ENCODE results near the gene HS3ST2. TPM values are rescaled to one million over a fixed set of nuclear protein-coding genes. Genes with fewer than 3 reads are reported as not detected.
"Not testable (repeated sequence)": the region's sequence is repeated elsewhere in the genome, so short reads cannot be mapped to it uniquely, and the experiment has no call there.

The HS3ST2 gene
- polyA plus RNA-seq, 2 donors = 0.08 TPM

DNA sequence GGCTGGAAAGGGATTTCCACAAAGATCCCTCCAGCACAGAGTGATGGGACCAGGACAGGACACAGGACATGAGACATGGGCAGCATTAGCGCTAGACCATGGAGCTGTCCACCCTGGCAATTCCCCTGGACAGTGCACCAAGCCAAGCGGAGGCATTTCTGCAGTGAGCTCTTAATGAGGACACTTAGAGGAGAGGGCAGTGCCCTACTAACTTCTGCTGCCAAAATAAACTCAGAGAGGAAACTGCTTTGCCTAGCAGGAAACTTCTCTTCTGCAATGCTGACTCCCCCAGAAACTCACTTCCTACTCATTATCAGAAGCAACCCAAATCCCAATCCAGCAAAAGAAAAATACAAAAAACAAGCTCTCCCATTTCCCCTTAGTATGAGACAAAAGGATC, 119.2 kb downstream of the HS3ST2 start:
- no peaks in the 10 kb centered on the region for H3K27me3 ChIP-seq (ENCODE audit: control insufficient read depth in 1 of 2, insufficient read depth in 2 of 2, low read length in 2 of 2)
- WGBS, 2 donors = 39 to 42% methylated on average over 2 of the region's 2 CpGs
- H3K36me3 ChIP-seq (ENCODE audit: control insufficient read depth in 2 of 2, insufficient read depth in 2 of 2, low read length in 1 of 2) = no peaks in the 10 kb centered on the region
- H3K4me1 ChIP-seq (ENCODE audit: control insufficient read depth in 2 of 2, insufficient read depth in 2 of 2, low read length in 1 of 2) = peaks cover 0 to 3% of the 10 kb centered on the region in 2 donors
- no peak overlapping the region for H3K4me3 ChIP-seq (ENCODE audit: low read depth in 1 of 2, low read length in 2 of 2)
- no peaks in the 10 kb centered on the region for H3K9me3 ChIP-seq (ENCODE audit: control insufficient read depth in 2 of 2, insufficient read depth in 1 of 2, low read depth in 1 of 2, low read length in 1 of 2)
- H3K27ac ChIP-seq (ENCODE audit: low read depth in 2 of 2, low read length in 1 of 2) = no peak overlapping the region

DNA sequence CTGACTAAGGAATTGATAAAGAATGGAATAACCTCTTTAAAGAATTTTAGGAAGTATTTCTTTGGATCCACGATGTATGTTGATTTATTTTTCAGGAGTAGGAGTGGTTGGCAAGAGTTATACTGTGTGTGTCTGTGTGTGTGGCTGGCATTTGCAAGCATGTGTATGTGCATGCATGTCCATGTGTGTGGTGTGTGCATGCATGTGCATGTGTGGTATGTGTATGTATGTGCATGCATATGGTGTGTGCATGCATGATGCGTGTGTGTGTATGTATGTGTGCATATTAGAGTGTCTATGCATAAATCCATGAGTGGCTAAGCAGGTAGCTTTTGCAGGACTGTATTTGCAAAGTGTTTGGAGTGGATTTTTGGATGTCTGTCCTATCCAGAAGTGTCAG, 120.8 kb downstream of the HS3ST2 start:
- H3K4me3 ChIP-seq (ENCODE audit: low read depth in 1 of 2, low read length in 2 of 2) = no peak overlapping the region
- no peaks in the 10 kb centered on the region for H3K27me3 ChIP-seq (ENCODE audit: control insufficient read depth in 1 of 2, insufficient read depth in 2 of 2, low read length in 2 of 2)
- H3K4me1 ChIP-seq (ENCODE audit: control insufficient read depth in 2 of 2, insufficient read depth in 2 of 2, low read length in 1 of 2) = peaks cover 0 to 3% of the 10 kb centered on the region in 2 donors
- H3K36me3 ChIP-seq (ENCODE audit: control insufficient read depth in 2 of 2, insufficient read depth in 2 of 2, low read length in 1 of 2) = no peaks in the 10 kb centered on the region
- 78 to 80% methylated on average over 2 of the region's 2 CpGs for WGBS, 2 donors
- no peaks in the 10 kb centered on the region for H3K9me3 ChIP-seq (ENCODE audit: control insufficient read depth in 2 of 2, insufficient read depth in 1 of 2, low read depth in 1 of 2, low read length in 1 of 2)
- H3K27ac ChIP-seq (ENCODE audit: low read depth in 2 of 2, low read length in 1 of 2) = no peak overlapping the region

DNA sequence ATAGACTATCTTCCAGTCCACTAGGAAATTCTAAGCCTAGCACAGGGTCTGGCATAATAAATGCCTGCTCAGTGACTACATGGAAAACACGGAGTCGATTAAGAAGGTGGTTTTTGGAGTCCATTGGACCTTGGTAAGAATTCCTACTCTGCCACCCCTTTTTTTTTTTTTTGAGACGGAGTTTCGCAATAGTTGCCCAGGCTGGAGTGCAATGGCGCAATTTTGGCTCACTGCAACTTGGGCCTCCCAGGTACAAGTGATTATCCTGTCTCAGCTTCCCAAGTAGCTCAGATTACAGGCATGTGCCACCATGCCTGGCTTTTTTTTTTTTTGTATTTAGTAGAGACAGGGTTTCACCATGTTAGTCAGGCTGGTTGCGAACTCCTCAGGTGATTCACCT, 123.2 kb downstream of the HS3ST2 start:
- Histone ChIP-seq H3K27me3 (ENCODE audit: control insufficient read depth in 1 of 2, insufficient read depth in 2 of 2, low read length in 2 of 2) (no peaks in the 10 kb centered on the region), H3K4me1 (ENCODE audit: control insufficient read depth in 2 of 2, insufficient read depth in 2 of 2, low read length in 1 of 2) (peaks cover 0 to 3% of the 10 kb centered on the region in 2 donors), H3K27ac (ENCODE audit: low read depth in 2 of 2, low read length in 1 of 2) (no peak overlapping the region), H3K4me3 (ENCODE audit: low read depth in 1 of 2, low read length in 2 of 2) (no peak overlapping the region), H3K9me3 (ENCODE audit: control insufficient read depth in 2 of 2, insufficient read depth in 1 of 2, low read depth in 1 of 2, low read length in 1 of 2) (no peaks in the 10 kb centered on the region), H3K36me3 (ENCODE audit: control insufficient read depth in 2 of 2, insufficient read depth in 2 of 2, low read length in 1 of 2) (no peaks in the 10 kb centered on the region)
- 71 to 73% methylated on average over 6 of the region's 6 CpGs for WGBS, 2 donors

DNA sequence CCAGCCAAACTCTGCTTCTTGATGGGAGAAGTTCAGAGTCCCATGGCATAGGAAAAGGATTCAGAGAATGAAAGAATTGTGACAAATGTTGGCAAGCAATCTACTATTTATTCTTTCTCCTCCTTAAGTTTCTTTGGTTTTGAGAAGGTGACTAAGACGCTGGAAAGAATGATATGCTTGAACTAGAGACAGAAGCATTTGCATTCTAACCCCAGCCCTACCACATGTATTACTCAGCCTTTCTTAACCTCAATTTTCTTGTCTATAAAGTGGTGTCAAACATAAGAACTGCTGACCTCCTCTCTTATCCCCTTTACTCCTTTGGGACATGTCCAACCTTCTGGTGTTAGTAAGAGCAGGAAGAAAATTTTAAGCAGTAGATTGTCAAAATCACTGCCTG, 124.7 kb downstream of the HS3ST2 start:
- no peaks in the 10 kb centered on the region for H3K4me1 ChIP-seq (ENCODE audit: control insufficient read depth in 2 of 2, insufficient read depth in 2 of 2, low read length in 1 of 2)
- 48 to 70% methylated on average over 1 of the region's 1 CpG for WGBS, 2 donors
- no peaks in the 10 kb centered on the region for H3K36me3 ChIP-seq (ENCODE audit: control insufficient read depth in 2 of 2, insufficient read depth in 2 of 2, low read length in 1 of 2)

DNA sequence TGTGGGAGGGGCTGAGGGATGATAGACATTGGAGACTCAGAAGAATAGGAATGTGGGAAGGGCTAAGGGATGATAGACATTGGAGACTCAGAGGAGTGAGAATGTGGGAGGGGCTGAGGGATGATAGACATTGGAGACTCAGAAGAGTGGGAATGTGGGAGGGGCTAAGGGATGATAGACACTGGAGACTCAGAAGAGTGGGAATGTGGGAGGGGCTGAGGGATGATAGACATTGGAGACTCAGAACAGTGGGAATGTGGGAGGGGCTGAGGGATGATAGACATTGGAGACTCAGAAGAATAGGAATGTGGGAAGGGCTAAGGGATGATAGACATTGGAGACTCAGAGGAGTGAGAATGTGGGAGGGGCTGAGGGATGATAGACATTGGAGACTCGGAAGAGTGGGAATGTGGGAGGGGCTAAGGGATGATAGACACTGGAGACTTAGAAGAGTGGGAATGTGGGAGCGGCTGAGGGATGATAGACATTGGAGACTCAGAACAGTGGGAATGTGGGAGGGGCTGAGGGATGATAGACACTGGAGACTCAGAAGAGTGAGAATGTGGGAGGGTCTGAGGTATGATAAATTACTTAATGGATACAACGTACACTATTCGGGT, 125.9 kb downstream of the HS3ST2 start:
- WGBS, 2 donors = 59 to 72% methylated on average over 4 of the region's 4 CpGs
- H3K4me1 ChIP-seq (ENCODE audit: control insufficient read depth in 2 of 2, insufficient read depth in 2 of 2, low read length in 1 of 2) = not testable (repeated sequence)

More for the DNA sequence above, 124.7 kb downstream of the HS3ST2 start:
- Histone ChIP-seq H3K27me3 (ENCODE audit: control insufficient read depth in 1 of 2, insufficient read depth in 2 of 2, low read length in 2 of 2) (no peaks in the 10 kb centered on the region), H3K27ac (ENCODE audit: low read depth in 2 of 2, low read length in 1 of 2) (no peak overlapping the region), H3K9me3 (ENCODE audit: control insufficient read depth in 2 of 2, insufficient read depth in 1 of 2, low read depth in 1 of 2, low read length in 1 of 2) (no peaks in the 10 kb centered on the region), H3K4me3 (ENCODE audit: low read depth in 1 of 2, low read length in 2 of 2) (no peak overlapping the region)

DNA sequence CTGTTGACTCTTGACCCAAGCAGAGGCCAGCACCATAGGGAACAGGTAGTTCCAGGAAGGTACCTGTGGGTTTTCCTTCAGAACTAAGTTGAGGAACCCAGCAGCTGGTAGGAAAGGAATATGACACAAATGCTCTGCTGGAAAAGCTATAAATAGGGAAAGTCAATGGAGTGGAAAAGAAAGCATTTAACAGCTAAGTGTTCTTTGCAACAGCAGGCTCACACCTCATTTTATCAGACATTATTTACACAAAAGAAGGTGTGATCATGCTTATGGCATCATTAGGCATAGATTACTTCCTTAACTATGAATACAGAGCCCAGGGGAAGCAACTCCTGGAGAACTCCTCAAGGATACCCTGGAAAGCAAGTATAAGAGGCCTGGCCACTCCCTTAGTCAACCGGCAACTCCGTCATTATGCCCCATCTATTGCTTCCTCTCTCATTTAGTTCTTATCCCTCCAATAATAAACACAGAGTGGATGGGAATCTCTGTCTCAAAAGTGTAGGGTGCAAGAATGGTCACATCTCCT, 128.1 kb downstream of the HS3ST2 start:
- H3K27ac ChIP-seq (ENCODE audit: low read depth in 2 of 2, low read length in 1 of 2) = no peak overlapping the region
- no peak overlapping the region for H3K4me3 ChIP-seq (ENCODE audit: low read depth in 1 of 2, low read length in 2 of 2)
- no peaks in the 10 kb centered on the region for H3K27me3 ChIP-seq (ENCODE audit: control insufficient read depth in 1 of 2, insufficient read depth in 2 of 2, low read length in 2 of 2)
- H3K9me3 ChIP-seq (ENCODE audit: control insufficient read depth in 2 of 2, insufficient read depth in 1 of 2, low read depth in 1 of 2, low read length in 1 of 2) = no peaks in the 10 kb centered on the region
- WGBS, 2 donors = 78 to 90% methylated on average over 2 of the region's 2 CpGs
- no peaks in the 10 kb centered on the region for H3K36me3 ChIP-seq (ENCODE audit: control insufficient read depth in 2 of 2, insufficient read depth in 2 of 2, low read length in 1 of 2)
- H3K4me1 ChIP-seq (ENCODE audit: control insufficient read depth in 2 of 2, insufficient read depth in 2 of 2, low read length in 1 of 2) = no peaks in the 10 kb centered on the region

More for the DNA sequence above, 125.9 kb downstream of the HS3ST2 start:
- H3K36me3 ChIP-seq (ENCODE audit: control insufficient read depth in 2 of 2, insufficient read depth in 2 of 2, low read length in 1 of 2); H3K27me3 ChIP-seq (ENCODE audit: control insufficient read depth in 1 of 2, insufficient read depth in 2 of 2, low read length in 2 of 2); H3K27ac ChIP-seq (ENCODE audit: low read depth in 2 of 2, low read length in 1 of 2); H3K4me3 ChIP-seq (ENCODE audit: low read depth in 1 of 2, low read length in 2 of 2); H3K9me3 ChIP-seq (ENCODE audit: control insufficient read depth in 2 of 2, insufficient read depth in 1 of 2, low read depth in 1 of 2, low read length in 1 of 2): not testable (repeated sequence)

DNA sequence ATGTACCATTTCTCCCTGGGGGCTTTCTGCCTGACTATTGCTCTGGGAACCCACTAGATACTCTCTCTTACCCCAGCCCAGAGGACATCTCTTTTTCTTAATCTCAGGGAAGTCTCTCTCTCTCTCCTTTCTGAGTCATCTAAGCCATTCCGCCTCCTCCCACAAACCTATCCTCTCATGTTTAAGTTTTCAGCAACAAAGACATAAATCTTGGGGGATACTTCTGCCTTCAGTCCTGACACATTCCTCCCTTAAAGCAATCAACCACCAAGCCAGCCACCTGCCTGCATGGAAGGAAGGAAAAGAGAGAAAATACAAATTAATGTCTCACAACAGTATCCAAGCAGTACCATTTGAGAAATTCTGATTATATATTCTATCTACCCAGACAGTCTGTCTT, 128.8 kb downstream of the HS3ST2 start:
- WGBS, 2 donors = 74 to 78% methylated on average over 1 of the region's 1 CpG
- H3K36me3 ChIP-seq (ENCODE audit: control insufficient read depth in 2 of 2, insufficient read depth in 2 of 2, low read length in 1 of 2) = no peaks in the 10 kb centered on the region
- H3K9me3 ChIP-seq (ENCODE audit: control insufficient read depth in 2 of 2, insufficient read depth in 1 of 2, low read depth in 1 of 2, low read length in 1 of 2) = no peaks in the 10 kb centered on the region
- no peak overlapping the region for H3K4me3 ChIP-seq (ENCODE audit: low read depth in 1 of 2, low read length in 2 of 2)
- no peaks in the 10 kb centered on the region for H3K4me1 ChIP-seq (ENCODE audit: control insufficient read depth in 2 of 2, insufficient read depth in 2 of 2, low read length in 1 of 2)
- H3K27me3 ChIP-seq (ENCODE audit: control insufficient read depth in 1 of 2, insufficient read depth in 2 of 2, low read length in 2 of 2) = no peaks in the 10 kb centered on the region
- H3K27ac ChIP-seq (ENCODE audit: low read depth in 2 of 2, low read length in 1 of 2) = no peak overlapping the region

DNA sequence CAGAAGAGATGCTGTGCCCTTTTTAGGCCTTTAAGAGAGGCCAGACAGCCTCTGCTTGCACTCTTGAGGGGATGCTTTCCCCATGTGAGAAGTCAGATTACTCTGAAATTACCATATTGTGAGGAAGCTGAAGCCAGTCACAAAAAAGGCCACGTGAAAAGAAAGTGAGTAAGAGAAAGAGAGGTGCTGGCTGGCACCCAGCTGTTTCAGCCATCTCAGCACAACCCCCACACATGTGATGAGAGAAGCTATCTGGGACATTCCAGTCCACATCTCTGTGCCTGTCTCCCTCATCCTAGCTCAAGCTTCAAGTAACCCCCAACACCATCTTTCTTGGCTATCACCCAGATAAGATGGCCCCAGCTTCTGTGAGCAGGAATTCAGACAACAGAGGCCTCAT, 131.4 kb downstream of the HS3ST2 start:
- H3K4me3 ChIP-seq (ENCODE audit: low read depth in 1 of 2, low read length in 2 of 2) = no peak overlapping the region
- no peaks in the 10 kb centered on the region for H3K4me1 ChIP-seq (ENCODE audit: control insufficient read depth in 2 of 2, insufficient read depth in 2 of 2, low read length in 1 of 2)
- H3K36me3 ChIP-seq (ENCODE audit: control insufficient read depth in 2 of 2, insufficient read depth in 2 of 2, low read length in 1 of 2) = no peaks in the 10 kb centered on the region
- H3K27me3 ChIP-seq (ENCODE audit: control insufficient read depth in 1 of 2, insufficient read depth in 2 of 2, low read length in 2 of 2) = no peaks in the 10 kb centered on the region
- H3K27ac ChIP-seq (ENCODE audit: low read depth in 2 of 2, low read length in 1 of 2) = no peak overlapping the region
- WGBS, 2 donors = 18 to 21% methylated on average over 1 of the region's 1 CpG
- no peaks in the 10 kb centered on the region for H3K9me3 ChIP-seq (ENCODE audit: control insufficient read depth in 2 of 2, insufficient read depth in 1 of 2, low read depth in 1 of 2, low read length in 1 of 2)

DNA sequence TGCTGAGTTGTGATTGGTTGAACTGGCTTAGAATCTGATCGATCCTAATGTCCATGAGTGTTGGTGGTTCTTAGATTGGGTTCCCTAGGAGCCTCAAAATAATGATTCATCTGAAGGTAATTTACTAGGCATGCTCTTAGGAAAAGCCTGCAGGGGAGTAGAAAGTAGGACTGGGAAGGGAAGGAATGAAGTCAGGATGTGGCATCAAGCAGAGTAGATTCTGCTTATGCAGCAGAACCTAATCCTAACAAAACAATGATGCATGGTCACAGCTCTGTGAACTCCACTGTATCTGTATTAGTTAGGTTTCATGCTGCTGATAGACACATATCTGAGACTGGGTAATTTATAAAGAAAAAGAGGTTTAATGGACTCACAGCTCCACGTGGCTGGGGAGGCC, 132.5 kb downstream of the HS3ST2 start:
- H3K27me3 ChIP-seq (ENCODE audit: control insufficient read depth in 1 of 2, insufficient read depth in 2 of 2, low read length in 2 of 2) = no peaks in the 10 kb centered on the region
- no peaks in the 10 kb centered on the region for H3K9me3 ChIP-seq (ENCODE audit: control insufficient read depth in 2 of 2, insufficient read depth in 1 of 2, low read depth in 1 of 2, low read length in 1 of 2)
- no peak overlapping the region for H3K4me3 ChIP-seq (ENCODE audit: low read depth in 1 of 2, low read length in 2 of 2)
- H3K36me3 ChIP-seq (ENCODE audit: control insufficient read depth in 2 of 2, insufficient read depth in 2 of 2, low read length in 1 of 2) = no peaks in the 10 kb centered on the region
- H3K4me1 ChIP-seq (ENCODE audit: control insufficient read depth in 2 of 2, insufficient read depth in 2 of 2, low read length in 1 of 2) = no peaks in the 10 kb centered on the region
- no peak overlapping the region for H3K27ac ChIP-seq (ENCODE audit: low read depth in 2 of 2, low read length in 1 of 2)
- WGBS, 2 donors = 56 to 69% methylated on average over 2 of the region's 2 CpGs

DNA sequence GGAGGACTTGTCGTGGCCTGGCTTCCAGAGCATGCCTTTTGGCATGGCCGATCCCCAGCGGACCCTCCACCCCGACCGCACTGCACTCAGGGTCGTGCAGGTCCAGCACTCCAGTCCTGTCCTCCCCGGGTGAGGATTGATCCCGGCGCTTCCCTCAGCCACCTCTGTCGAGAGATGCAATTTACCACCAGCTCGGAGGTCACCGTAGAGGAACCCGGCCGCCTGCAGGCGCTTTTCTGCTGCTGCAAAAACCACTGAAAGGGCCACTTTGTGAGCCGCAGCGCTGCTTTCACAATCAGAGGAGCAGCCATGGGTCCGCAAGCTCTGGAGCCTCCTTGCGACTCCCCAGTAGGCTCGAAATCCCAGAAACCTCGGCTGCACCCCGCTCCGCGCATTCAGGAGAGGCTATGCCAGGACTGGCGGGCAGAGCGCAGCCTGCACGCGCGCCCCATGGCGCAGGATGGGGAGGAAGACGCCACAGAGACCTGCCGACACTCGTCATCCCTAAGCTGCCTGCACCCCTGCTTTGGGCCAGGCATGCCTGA, 134.2 kb downstream of the HS3ST2 start:
- no peaks in the 10 kb centered on the region for H3K4me1 ChIP-seq (ENCODE audit: control insufficient read depth in 2 of 2, insufficient read depth in 2 of 2, low read length in 1 of 2)
- no peaks in the 10 kb centered on the region for H3K27me3 ChIP-seq (ENCODE audit: control insufficient read depth in 1 of 2, insufficient read depth in 2 of 2, low read length in 2 of 2)
- H3K36me3 ChIP-seq (ENCODE audit: control insufficient read depth in 2 of 2, insufficient read depth in 2 of 2, low read length in 1 of 2) = no peaks in the 10 kb centered on the region
- H3K4me3 ChIP-seq (ENCODE audit: low read depth in 1 of 2, low read length in 2 of 2) = no peak overlapping the region
- WGBS, 2 donors = 14% methylated on average over 33 of the region's 33 CpGs
- H3K27ac ChIP-seq (ENCODE audit: low read depth in 2 of 2, low read length in 1 of 2) = no peak overlapping the region
- no peaks in the 10 kb centered on the region for H3K9me3 ChIP-seq (ENCODE audit: control insufficient read depth in 2 of 2, insufficient read depth in 1 of 2, low read depth in 1 of 2, low read length in 1 of 2)

All from esophagus (tissue), 2 donors.